Stimulated activated naive CD8-positive, alpha-beta T cell treated with anti-CD3 and anti-CD28 coated beads, Interleukin-15, amount 100 ng/mL, for 72 hours (primary cell): Measurements from ENCODE around the gene AGT.
"Not testable (repeated sequence)": the region's sequence is repeated elsewhere in the genome, so short reads cannot be mapped to it uniquely, and the experiment has no call there.

Source experiments
- ATAC-seq: fragments of 150-1000 bp; cut with Tn5 transposase; 2 replicates; pipeline ENCODE4 v1.10.0; 2021; ENCODE audit warnings: mild to moderate bottlenecking, moderate library complexity
- DNase-seq, 2 donors: peaks; one replicate each; pipeline ENCODE4 v3.0.0; 2021 to 2022
- H3K27ac Mint-ChIP-seq, 2 donors: one replicate each; pipeline ENCODE4 v1.8.0; 2022; ENCODE audit warnings: mild to moderate bottlenecking in 2 of 2, mixed read lengths in 2 of 2, moderate library complexity in 2 of 2
- H3K27me3 Mint-ChIP-seq: one replicate; pipeline ENCODE4 v1.8.0; 2022; ENCODE audit warnings: mixed read lengths
- H3K4me1 Mint-ChIP-seq: one replicate; pipeline ENCODE4 v1.8.0; 2022; ENCODE audit warnings: mild to moderate bottlenecking, mixed read lengths
- H3K4me3 Mint-ChIP-seq, 2 donors: one replicate each; pipeline ENCODE4 v1.8.0; 2022; ENCODE audit warnings: mild to moderate bottlenecking in 2 of 2, mixed read lengths in 2 of 2, moderate library complexity in 1 of 2
- H3K9me3 Mint-ChIP-seq, 2 donors: one replicate each; pipeline ENCODE4 v1.8.0; 2022; ENCODE audit warnings: mixed read lengths in 2 of 2

Gene AGT

DNA sequence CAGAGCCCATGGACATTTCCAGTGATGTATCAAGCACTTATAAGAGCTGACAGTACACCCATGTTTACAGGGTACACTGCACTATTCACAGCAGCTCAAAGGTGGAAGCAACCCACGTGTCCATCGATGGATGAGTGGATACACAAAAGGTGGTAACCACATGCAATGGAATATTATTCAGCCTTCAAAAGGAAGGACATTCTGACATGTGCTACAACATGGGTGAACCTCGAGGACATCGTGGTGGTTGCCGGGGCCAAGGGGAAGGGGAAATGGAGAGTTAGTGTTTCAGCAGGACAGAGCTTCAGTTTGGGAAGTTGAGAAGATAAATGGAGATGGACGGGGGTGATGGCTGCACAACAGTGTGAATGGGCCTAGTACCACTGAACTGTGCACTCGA, 9.1 kb downstream of the AGT start:
- DNase-seq (no peak), ATAC-seq (no peak)
- Mint-ChIP-seq H3K9me3 (no peaks in the 10 kb centered on the region), H3K27ac (no peak overlapping the region), H3K4me3 (no peak overlapping the region), H3K4me1 (peaks cover 12% of the 10 kb centered on the region), H3K27me3 (peaks cover 25% of the 10 kb centered on the region)

DNA sequence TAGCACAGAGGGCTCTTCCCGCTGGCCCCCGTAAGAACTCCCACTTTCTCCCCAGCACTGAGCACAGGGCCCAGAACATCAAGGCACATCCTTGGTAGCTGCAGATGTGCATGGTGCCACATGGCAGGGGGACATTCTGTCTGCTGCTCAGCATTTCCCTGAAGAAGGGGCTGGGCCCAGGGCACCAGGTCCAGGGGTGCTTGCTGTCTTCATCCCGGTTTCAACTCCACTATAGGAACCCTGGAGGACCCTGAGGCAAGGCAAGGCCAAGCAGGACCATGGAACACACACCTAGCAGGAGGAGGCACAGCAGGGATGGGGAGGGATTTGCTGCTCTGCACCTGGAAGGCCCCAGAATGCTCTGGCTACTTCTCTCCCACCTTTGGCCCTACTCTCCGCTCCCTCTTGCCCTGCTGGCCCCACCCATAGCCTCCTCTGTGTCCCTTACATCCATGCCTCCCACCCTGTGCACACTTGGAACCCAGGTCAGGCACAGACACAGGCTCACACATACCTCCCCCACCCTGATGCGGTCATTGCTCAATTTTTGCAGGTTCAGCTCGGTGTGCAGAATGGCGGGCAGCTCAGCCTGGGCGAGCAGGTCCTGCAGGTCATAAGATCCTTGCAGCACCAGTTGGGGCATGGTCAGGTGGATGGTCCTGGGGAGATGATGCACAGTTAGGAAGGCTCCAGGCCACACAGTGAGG, 10.1 kb downstream of the AGT start:
- DNase-seq (no peak), ATAC-seq (no peak)
- Mint-ChIP-seq H3K27ac (peak overlapping the region in 1 of 2 donors; percentile 5), H3K9me3 (no peaks in the 10 kb centered on the region), H3K4me1 (peaks cover 12% of the 10 kb centered on the region), H3K4me3 (no peak overlapping the region), H3K27me3 (peaks cover 21% of the 10 kb centered on the region)

GRCh38 chr1:230702934-230703678, 10.8 kb downstream of the AGT start:
- peaks cover 9% of the 10 kb centered on the region for H3K4me1 Mint-ChIP-seq
- H3K27ac Mint-ChIP-seq = no peak overlapping the region
- no peak for ATAC-seq
- no peak overlapping the region for H3K4me3 Mint-ChIP-seq
- peaks cover 14% of the 10 kb centered on the region for H3K27me3 Mint-ChIP-seq
- no peak for DNase-seq
- no peaks in the 10 kb centered on the region for H3K9me3 Mint-ChIP-seq

- Mint-ChIP-seq H3K27me3 (peaks cover 4% of the 10 kb centered on the region), H3K4me1 (no peaks in the 10 kb centered on the region)
- no peak for ATAC-seq
Observed at GRCh38 chr1:230701895-230702768, 11.8 kb downstream of the AGT start.

GRCh38 chr1:230701434-230701833, 12.5 kb downstream of the AGT start:
- Mint-ChIP-seq H3K4me1 (no peaks in the 10 kb centered on the region), H3K27ac (no peak overlapping the region), H3K9me3 (no peaks in the 10 kb centered on the region), H3K4me3 (no peak overlapping the region), H3K27me3 (no peaks in the 10 kb centered on the region)
- ATAC-seq = no peak
- no peak for DNase-seq

More at GRCh38 chr1:230701895-230702768, 11.8 kb downstream of the AGT start:
- H3K4me3 Mint-ChIP-seq = no peak overlapping the region
- H3K9me3 Mint-ChIP-seq = no peaks in the 10 kb centered on the region
- no peak overlapping the region for H3K27ac Mint-ChIP-seq
- no peak for DNase-seq

- H3K4me3 Mint-ChIP-seq = no peak overlapping the region
Observed at GRCh38 chr1:230700132-230700531, 13.8 kb downstream of the AGT start.

GRCh38 chr1:230699716-230700115, 14.2 kb downstream of the AGT start:
- no peak overlapping the region for H3K4me3 Mint-ChIP-seq
- H3K27me3 Mint-ChIP-seq = no peaks in the 10 kb centered on the region
- DNase-seq = no peak
- no peaks in the 10 kb centered on the region for H3K9me3 Mint-ChIP-seq
- peaks cover 3% of the 10 kb centered on the region for H3K4me1 Mint-ChIP-seq
- ATAC-seq = no peak
- H3K27ac Mint-ChIP-seq = no peak overlapping the region

More at GRCh38 chr1:230700132-230700531, 13.8 kb downstream of the AGT start:
- ATAC-seq = no peak
- Mint-ChIP-seq H3K27ac (no peak overlapping the region), H3K27me3 (no peaks in the 10 kb centered on the region), H3K4me1 (no peaks in the 10 kb centered on the region), H3K9me3 (no peaks in the 10 kb centered on the region)
- no peak for DNase-seq

- not testable (repeated sequence) for H3K27me3 Mint-ChIP-seq, H3K9me3 Mint-ChIP-seq
- peaks cover 10% of the 10 kb centered on the region for H3K4me1 Mint-ChIP-seq
Observed at GRCh38 chr1:230698964-230699363, 15.0 kb downstream of the AGT start.

GRCh38 chr1:230698130-230698529, 15.8 kb downstream of the AGT start:
- H3K27ac Mint-ChIP-seq = peak overlapping the region in 1 of 2 donors; percentile 91
- ATAC-seq (no peak), DNase-seq (no peak)
- no peaks in the 10 kb centered on the region for H3K27me3 Mint-ChIP-seq
- H3K4me3 Mint-ChIP-seq = no peak overlapping the region
- no peaks in the 10 kb centered on the region for H3K9me3 Mint-ChIP-seq
- peaks cover 11% of the 10 kb centered on the region for H3K4me1 Mint-ChIP-seq

More at GRCh38 chr1:230698964-230699363, 15.0 kb downstream of the AGT start:
- H3K4me3 Mint-ChIP-seq, DNase-seq, ATAC-seq, H3K27ac Mint-ChIP-seq: not testable (repeated sequence)

- H3K9me3 Mint-ChIP-seq = no peaks in the 10 kb centered on the region
- no peak overlapping the region for H3K4me3 Mint-ChIP-seq
- no peak overlapping the region for H3K27ac Mint-ChIP-seq
- H3K27me3 Mint-ChIP-seq = no peaks in the 10 kb centered on the region
- DNase-seq (no peak), ATAC-seq (no peak)
- H3K4me1 Mint-ChIP-seq = peaks cover 11% of the 10 kb centered on the region
Observed at GRCh38 chr1:230696722-230697437, 17.0 kb downstream of the AGT start.

GRCh38 chr1:230696218-230696617, 17.7 kb downstream of the AGT start:
- ATAC-seq = no peak
- H3K27me3 Mint-ChIP-seq = no peaks in the 10 kb centered on the region

DNA sequence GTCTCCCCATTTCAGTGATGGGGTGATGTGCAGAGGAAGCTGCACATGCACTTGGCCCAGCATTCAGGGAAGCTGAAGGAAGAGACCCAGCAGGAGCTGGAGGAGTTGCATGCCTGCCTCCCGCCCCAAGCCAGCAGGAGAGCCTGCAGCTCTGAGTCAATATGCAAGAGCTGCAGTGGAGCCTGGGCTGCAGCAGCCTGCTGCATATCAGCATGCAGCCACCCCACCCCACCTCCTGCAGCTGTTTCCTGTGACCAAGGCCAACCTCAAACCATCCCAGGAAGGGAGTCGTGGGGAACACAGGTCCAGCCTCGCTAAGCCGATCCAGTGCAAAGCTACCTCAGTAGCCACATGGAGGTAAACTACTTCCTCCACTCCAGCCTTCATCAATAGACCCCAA, 18.9 kb downstream of the AGT start:
- Mint-ChIP-seq H3K4me3 (no peak overlapping the region), H3K27ac (no peak overlapping the region)

More at GRCh38 chr1:230696218-230696617, 17.7 kb downstream of the AGT start:
- H3K4me3 Mint-ChIP-seq = no peak overlapping the region
- DNase-seq = no peak
- H3K9me3 Mint-ChIP-seq = no peaks in the 10 kb centered on the region
- no peak overlapping the region for H3K27ac Mint-ChIP-seq
- peaks cover 11% of the 10 kb centered on the region for H3K4me1 Mint-ChIP-seq

DNA sequence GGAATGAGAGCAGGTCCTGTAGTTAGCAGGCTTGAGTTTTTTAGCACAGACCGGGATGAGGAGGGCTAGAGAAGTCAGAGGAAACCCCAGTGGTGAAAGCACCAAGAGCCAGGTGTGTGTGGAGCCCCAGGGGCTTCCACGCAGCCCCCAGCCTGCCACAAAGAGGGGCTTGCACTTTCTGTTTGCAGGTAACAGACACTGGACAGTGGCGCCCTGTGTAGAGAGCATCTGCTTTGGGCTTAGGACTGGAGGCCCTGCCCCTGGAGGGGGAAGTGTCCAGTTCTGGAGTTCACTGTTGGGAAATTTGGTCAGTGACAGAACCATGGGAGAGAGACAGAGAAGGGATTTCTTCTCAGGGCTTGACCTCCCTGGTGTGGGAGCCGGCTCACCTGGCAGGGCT, 19.5 kb downstream of the AGT start:
- Mint-ChIP-seq H3K27ac (peak overlapping the region in 1 of 2 donors; percentile 95), H3K9me3 (no peaks in the 10 kb centered on the region), H3K4me1 (peaks cover 11% of the 10 kb centered on the region), H3K27me3 (no peaks in the 10 kb centered on the region), H3K4me3 (no peak overlapping the region)
- ATAC-seq (no peak), DNase-seq (no peak)

More for the DNA sequence above, 18.9 kb downstream of the AGT start:
- Mint-ChIP-seq H3K27me3 (no peaks in the 10 kb centered on the region), H3K4me1 (peaks cover 11% of the 10 kb centered on the region), H3K9me3 (no peaks in the 10 kb centered on the region)
- ATAC-seq (no peak), DNase-seq (no peak)

DNA sequence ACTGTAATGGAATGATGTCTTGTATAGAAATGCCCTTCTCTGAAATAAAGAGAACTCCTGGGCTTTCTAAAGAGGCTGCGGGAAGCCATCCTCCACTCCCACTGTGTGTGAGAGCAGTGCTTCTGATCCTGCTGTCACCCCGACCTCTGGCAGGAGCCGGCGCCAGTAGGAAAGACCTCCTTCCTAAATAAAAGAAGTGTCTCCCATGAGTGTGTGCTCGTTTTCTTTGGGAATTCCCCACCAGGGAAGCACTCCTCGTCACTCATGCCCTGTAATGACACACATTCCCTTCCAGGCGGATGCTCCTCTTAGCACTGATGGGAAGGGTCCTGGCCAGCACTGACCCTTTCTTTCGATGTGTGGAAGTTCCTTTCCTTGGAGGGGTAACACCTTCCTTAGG, 20.1 kb downstream of the AGT start:
- H3K4me1 Mint-ChIP-seq = peaks cover 11% of the 10 kb centered on the region
- DNase-seq (no peak), ATAC-seq (no peak)
- no peak overlapping the region for H3K4me3 Mint-ChIP-seq
- no peaks in the 10 kb centered on the region for H3K27me3 Mint-ChIP-seq
- H3K9me3 Mint-ChIP-seq = no peaks in the 10 kb centered on the region
- H3K27ac Mint-ChIP-seq = peak overlapping the region in 1 of 2 donors; percentile 95

GRCh38 chr1:230693221-230693620, 20.7 kb downstream of the AGT start:
- Mint-ChIP-seq H3K4me1 (peaks cover 11% of the 10 kb centered on the region), H3K27ac (no peak overlapping the region), H3K9me3 (no peaks in the 10 kb centered on the region), H3K4me3 (no peak overlapping the region), H3K27me3 (no peaks in the 10 kb centered on the region)
- ATAC-seq (no peak), DNase-seq (no peak)
